NCI-H146 (cell line): ENCODE measurements around the gene RSRC1.
"Not testable (repeated sequence)": the region's sequence is repeated elsewhere in the genome, so short reads cannot be mapped to it uniquely, and the experiment has no call there.

Experiments
- DNase-seq: peaks from one replicate; lab custom pipeline; 2025; lab: John Stamatoyannopoulos, UW

RSRC1 gene

GRCh38 chr3:158101335-158102241, 8.3 kb upstream of the RSRC1 start:
- DNase-seq = no peak

GRCh38 chr3:158102242-158103080, 7.4 kb upstream of the RSRC1 start:
- no peak for DNase-seq

- no peak for DNase-seq
These were observed 6.6 kb upstream of the RSRC1 start for GRCh38 chr3:158103081-158103886.

- DNase-seq = no peak
These were observed 6.0 kb upstream of the RSRC1 start for GRCh38 chr3:158103887-158104327.

GRCh38 chr3:158104431-158104921, 5.4 kb upstream of the RSRC1 start:
- DNase-seq = no peak

- peak; percentile 49 for DNase-seq
These were observed 4.7 kb upstream of the RSRC1 start for GRCh38 chr3:158105119-158105709.

- DNase-seq = peak; percentile 70
These were observed 4.1 kb upstream of the RSRC1 start for GRCh38 chr3:158105710-158106253.

- peak; percentile 72 for DNase-seq
These were observed 3.0 kb upstream of the RSRC1 start for GRCh38 chr3:158106766-158107471.

- DNase-seq = peak; percentile 62
These were observed 2.1 kb upstream of the RSRC1 start for GRCh38 chr3:158107605-158108444.

GRCh38 chr3:158108445-158108985, 1.4 kb upstream of the RSRC1 start:
- DNase-seq = no peak

- no peak for DNase-seq
These were observed 540 bp upstream of the RSRC1 start for GRCh38 chr3:158109295-158109803.

GRCh38 chr3:158110658-158111018, 749 bp downstream of the RSRC1 start:
- no peak for DNase-seq

- no peak for DNase-seq
These were observed 2.0 kb downstream of the RSRC1 start for GRCh38 chr3:158111861-158112260.

GRCh38 chr3:158113595-158113994, 3.7 kb downstream of the RSRC1 start:
- not testable (repeated sequence) for DNase-seq

- DNase-seq = no peak
These were observed 10.4 kb downstream of the RSRC1 start for GRCh38 chr3:158120330-158120729.

- DNase-seq = no peak
These were observed 11.4 kb downstream of the RSRC1 start for GRCh38 chr3:158121295-158121694.

GRCh38 chr3:158122721-158123120, 12.8 kb downstream of the RSRC1 start:
- not testable (repeated sequence) for DNase-seq

- no peak for DNase-seq
These were observed 17.6 kb downstream of the RSRC1 start for GRCh38 chr3:158127250-158128219.
